ENCODE measurements around the gene HIBADH. TPM values are rescaled to one million over a fixed set of nuclear protein-coding genes. Genes with fewer than 3 reads are reported as not detected.
A peak's percentile ranks its signal among the peaks of the same experiment; 100 is the strongest.

The HIBADH gene
- 10 to 100 TPM; 30.5 to 50.8 (median 46.8) TPM for polyA plus RNA-seq
- long read RNA-seq, donor 1, transcript HIBADH-201 (8 exons, 1,990 nt): major isoform, 36 of 64 reads
- long read RNA-seq, donor 1, partial matches to known transcripts: 25 of 64 reads
- long read RNA-seq, donor 1, other reads (novel, unspliced or antisense): 0 of 64 reads
- long read RNA-seq, donor 2, transcript HIBADH-201 (8 exons, 1,990 nt): major isoform, 12 of 17 reads
- long read RNA-seq, donor 2, partial matches to known transcripts: 5 of 17 reads
- long read RNA-seq, donor 2, other reads (novel, unspliced or antisense): 0 of 17 reads
- long read RNA-seq, donor 3, transcript HIBADH-201 (8 exons, 1,990 nt): major isoform, 11 of 27 reads
- long read RNA-seq, donor 3, partial matches to known transcripts: 16 of 27 reads
- long read RNA-seq, donor 3, other reads (novel, unspliced or antisense): 0 of 27 reads
- long read RNA-seq, donor 4: 0 reads
- long read RNA-seq, donor 5, partial matches to known transcripts: 0 of 1 reads
- long read RNA-seq, donor 5, other reads (novel, unspliced or antisense): 0 of 1 reads
- long read RNA-seq, donor 6, transcript HIBADH-201 (8 exons, 1,990 nt): major isoform, 9 of 26 reads
- long read RNA-seq, donor 6, partial matches to known transcripts: 16 of 26 reads
- long read RNA-seq, donor 6, other reads (novel, unspliced or antisense): 0 of 26 reads
- long read RNA-seq, donor 7, transcript HIBADH-204 (2 exons, 570 nt): minor isoform, 5 of 73 reads
- long read RNA-seq, donor 7, transcript HIBADH-201 (8 exons, 1,990 nt): major isoform, 40 of 73 reads
- long read RNA-seq, donor 7, partial matches to known transcripts: 28 of 73 reads
- long read RNA-seq, donor 7, other reads (novel, unspliced or antisense): 0 of 73 reads
- long read RNA-seq, donor 8, partial matches to known transcripts: 0 of 1 reads
- long read RNA-seq, donor 8, other reads (novel, unspliced or antisense): 0 of 1 reads
- long read RNA-seq, donor 9, partial matches to known transcripts: 6 of 10 reads
- long read RNA-seq, donor 9, other reads (novel, unspliced or antisense): 0 of 10 reads
- long read RNA-seq, donor 10, transcript HIBADH-201 (8 exons, 1,990 nt): major isoform, 14 of 21 reads
- long read RNA-seq, donor 10, partial matches to known transcripts: 6 of 21 reads
- long read RNA-seq, donor 10, other reads (novel, unspliced or antisense): 0 of 21 reads

DNA sequence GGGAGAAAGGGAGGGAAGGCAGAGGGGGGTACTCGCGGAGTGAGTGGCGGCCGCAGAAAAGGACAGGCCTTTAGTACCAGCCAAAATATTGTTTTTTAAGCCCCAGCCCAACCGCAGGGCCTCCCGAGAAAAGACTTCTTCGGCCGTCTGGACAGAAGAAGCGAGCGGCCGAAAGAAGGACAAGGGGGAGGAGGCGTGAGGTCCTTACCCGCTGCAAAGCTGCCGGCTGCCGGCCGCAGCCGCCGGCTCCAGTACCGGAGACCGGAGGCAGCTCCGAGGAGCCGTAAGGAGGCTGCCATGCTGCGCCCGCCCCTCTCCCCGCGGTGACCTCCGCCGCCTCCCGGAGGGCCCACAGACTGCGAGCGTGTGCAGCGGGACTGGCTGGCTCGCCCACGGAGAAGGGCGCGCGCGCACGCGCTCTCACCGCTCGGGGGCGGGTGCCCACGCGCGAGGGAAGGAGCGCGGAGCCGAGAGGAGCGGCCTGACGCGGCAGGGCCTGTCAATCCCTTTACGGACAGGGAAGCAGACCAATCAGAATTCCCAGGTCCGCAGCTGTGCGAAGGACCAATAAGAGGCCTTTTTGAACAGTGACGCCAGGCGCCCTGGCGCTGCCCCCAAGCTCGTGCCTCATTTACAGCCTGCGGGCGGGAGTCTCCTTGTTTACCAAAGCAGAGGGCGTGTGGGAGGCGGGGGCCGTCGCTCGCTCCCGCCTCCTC lies at the start of gene HIBADH:
TSS of gene HIBADH (minus strand) at position 394 of the 716 bp plus-strand sequence. CDS start at position 299, 95 bp downstream.
- FAIRE-seq: no peak
- peak; percentile 100 for DNase-seq
- H3K36me3 ChIP-seq (ENCODE audit: control insufficient read depth in 3 of 3, insufficient read depth in 2 of 3, low read depth in 1 of 3, low read length in 3 of 3): peaks cover 0 to 5% (median 0%) of the 10 kb centered on the region in 3 donors
- H3K27me3 ChIP-seq (ENCODE audit: control insufficient read depth in 3 of 3, insufficient read depth in 3 of 3, low read length in 3 of 3): no peaks in the 10 kb centered on the region
- H3K4me1 ChIP-seq (ENCODE audit: control insufficient read depth in 3 of 3, insufficient read depth in 2 of 3, low read depth in 1 of 3, low read length in 2 of 3): peaks cover 0 to 11% (median 8%) of the 10 kb centered on the region in 3 donors
- peak within 1 kb of the TSS; percentile 66 to 97 (median 96) for H3K27ac ChIP-seq (ENCODE audit: low read depth in 1 of 3, low read length in 2 of 3)
- no peaks in the 10 kb centered on the region for H3K9me3 ChIP-seq (ENCODE audit: control insufficient read depth in 2 of 2, insufficient read depth in 1 of 2, low read depth in 1 of 2, low read length in 1 of 2)
- WGBS, 3 donors: 0 to 1% (median 0%) methylated on average over 65 to 67 of the region's 67 CpGs
- peak within 1 kb of the TSS; percentile 79 to 99 (median 80) for H3K4me3 ChIP-seq (ENCODE audit: low read depth in 1 of 3, low read length in 3 of 3)

DNA sequence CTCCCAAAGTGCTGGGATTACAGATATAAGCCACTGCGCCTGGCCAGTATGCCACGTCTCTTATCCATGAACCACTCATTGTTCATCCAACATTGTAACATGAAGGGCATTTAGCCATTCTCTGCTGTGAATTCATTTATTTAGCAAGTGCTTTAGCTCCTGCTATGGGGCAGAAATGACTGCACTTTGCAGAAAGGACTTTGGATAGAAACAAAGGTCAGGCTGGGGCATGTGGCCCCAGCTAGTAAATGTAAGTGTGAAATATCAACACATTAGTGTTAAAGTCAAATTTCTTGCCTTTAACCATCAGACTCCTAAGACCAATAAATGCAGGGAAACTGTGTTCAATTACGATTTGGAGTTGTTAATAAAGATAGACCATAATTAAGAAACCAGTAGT lies 49.5 kb upstream of the HIBADH start:
- H3K36me3 ChIP-seq (ENCODE audit: control insufficient read depth in 3 of 3, insufficient read depth in 2 of 3, low read depth in 1 of 3, low read length in 3 of 3): no peaks in the 10 kb centered on the region
- H3K27ac ChIP-seq (ENCODE audit: low read depth in 1 of 3, low read length in 2 of 3): peak overlapping the region in 1 of 3 donors; percentile 67
- H3K27me3 ChIP-seq (ENCODE audit: control insufficient read depth in 3 of 3, insufficient read depth in 3 of 3, low read length in 3 of 3): peaks cover 0 to 2% (median 0%) of the 10 kb centered on the region in 3 donors
- DNase-seq (peak; percentile 41 to 82), FAIRE-seq (no peak)
- peaks cover 0 to 4% of the 10 kb centered on the region in 2 donors for H3K9me3 ChIP-seq (ENCODE audit: control insufficient read depth in 2 of 2, insufficient read depth in 1 of 2, low read depth in 1 of 2, low read length in 1 of 2)
- H3K4me3 ChIP-seq (ENCODE audit: low read depth in 1 of 3, low read length in 3 of 3): no peak overlapping the region
- peaks cover 2 to 43% (median 9%) of the 10 kb centered on the region in 3 donors for H3K4me1 ChIP-seq (ENCODE audit: control insufficient read depth in 3 of 3, insufficient read depth in 2 of 3, low read depth in 1 of 3, low read length in 2 of 3)
- WGBS, 3 donors: 62 to 81% (median 75%) methylated on average over 3 of the region's 3 CpGs

DNA sequence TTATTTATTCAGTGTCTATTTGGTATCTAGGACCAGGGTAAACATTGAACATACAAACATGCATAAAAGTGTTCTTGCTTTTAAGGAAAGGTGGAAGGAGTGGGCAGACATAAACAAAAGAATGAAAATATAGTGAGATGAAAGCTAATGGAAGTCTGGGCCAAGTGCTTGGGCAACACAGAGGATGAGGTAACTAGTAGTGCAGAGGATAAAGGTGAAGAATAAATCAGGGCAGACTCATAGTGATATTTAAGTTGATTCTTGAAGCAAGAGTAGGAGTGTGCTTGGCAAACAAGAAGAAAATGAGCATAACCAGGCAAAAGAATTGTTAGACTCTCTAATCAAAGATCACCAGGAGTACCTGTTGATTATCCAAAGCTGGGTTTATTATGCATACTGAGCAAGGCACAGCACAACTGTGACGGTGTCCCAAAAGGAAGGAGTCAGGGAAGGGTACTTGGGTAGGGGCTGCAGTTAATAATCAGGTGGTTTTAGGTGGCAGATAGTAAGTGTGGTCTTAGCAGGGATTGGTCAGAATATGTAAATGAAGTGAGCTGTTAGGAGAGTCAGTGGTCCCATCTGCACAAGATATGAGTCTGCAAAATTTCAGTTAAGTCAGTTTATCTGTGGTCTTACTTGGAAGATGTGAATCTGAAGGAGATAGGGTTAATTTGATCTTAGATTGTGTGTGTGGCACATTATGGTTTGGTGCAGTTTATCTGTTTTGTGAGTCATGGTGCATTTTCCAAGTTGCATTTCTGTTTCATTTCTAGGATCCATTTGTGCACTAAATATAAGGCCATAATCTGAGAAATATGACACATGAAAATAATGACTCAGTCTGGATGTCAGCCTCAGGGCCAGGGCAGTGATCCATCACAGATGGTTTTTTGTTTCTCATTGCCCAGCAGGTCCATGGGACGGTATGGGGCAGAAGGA lies 46.7 kb upstream of the HIBADH start:
- peaks cover 0 to 2% (median 0%) of the 10 kb centered on the region in 3 donors for H3K27me3 ChIP-seq (ENCODE audit: control insufficient read depth in 3 of 3, insufficient read depth in 3 of 3, low read length in 3 of 3)
- no peak overlapping the region for H3K27ac ChIP-seq (ENCODE audit: low read depth in 1 of 3, low read length in 2 of 3)
- H3K36me3 ChIP-seq (ENCODE audit: control insufficient read depth in 3 of 3, insufficient read depth in 2 of 3, low read depth in 1 of 3, low read length in 3 of 3): no peaks in the 10 kb centered on the region
- no peak overlapping the region for H3K4me3 ChIP-seq (ENCODE audit: low read depth in 1 of 3, low read length in 3 of 3)
- WGBS, 3 donors: 78 to 88% (median 86%) methylated on average over 2 of the region's 2 CpGs
- peaks cover 0 to 4% of the 10 kb centered on the region in 2 donors for H3K9me3 ChIP-seq (ENCODE audit: control insufficient read depth in 2 of 2, insufficient read depth in 1 of 2, low read depth in 1 of 2, low read length in 1 of 2)
- H3K4me1 ChIP-seq (ENCODE audit: control insufficient read depth in 3 of 3, insufficient read depth in 2 of 3, low read depth in 1 of 3, low read length in 2 of 3): peaks cover 0 to 29% (median 0%) of the 10 kb centered on the region in 3 donors
- FAIRE-seq: no peak
- no peak for DNase-seq

DNA sequence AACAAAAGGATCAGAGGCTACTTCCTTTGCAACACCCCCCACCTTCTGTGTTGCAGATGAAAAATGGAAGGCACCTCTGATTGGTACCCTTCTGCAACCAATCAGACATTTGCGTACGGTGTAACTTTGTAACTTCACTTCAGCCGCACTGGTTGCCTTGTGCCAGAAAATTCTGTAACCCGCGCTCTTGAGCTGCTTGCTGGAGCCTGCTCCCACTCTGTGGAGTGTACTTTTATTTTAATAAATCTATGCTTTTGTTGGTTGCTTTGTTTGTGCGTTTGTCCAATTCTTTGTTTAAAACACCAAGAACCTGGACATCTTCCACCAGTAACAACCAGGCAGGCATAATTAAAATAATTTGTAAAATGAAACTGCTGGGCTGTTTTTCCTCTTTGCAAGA lies 45.8 kb upstream of the HIBADH start:
- no peaks in the 10 kb centered on the region for H3K36me3 ChIP-seq (ENCODE audit: control insufficient read depth in 3 of 3, insufficient read depth in 2 of 3, low read depth in 1 of 3, low read length in 3 of 3)
- no peak overlapping the region for H3K27ac ChIP-seq (ENCODE audit: low read depth in 1 of 3, low read length in 2 of 3)
- H3K27me3 ChIP-seq (ENCODE audit: control insufficient read depth in 3 of 3, insufficient read depth in 3 of 3, low read length in 3 of 3): peaks cover 0 to 2% (median 0%) of the 10 kb centered on the region in 3 donors
- DNase-seq (no peak), FAIRE-seq (no peak)
- peaks cover 0 to 20% (median 0%) of the 10 kb centered on the region in 3 donors for H3K4me1 ChIP-seq (ENCODE audit: control insufficient read depth in 3 of 3, insufficient read depth in 2 of 3, low read depth in 1 of 3, low read length in 2 of 3)
- peaks cover 0 to 4% of the 10 kb centered on the region in 2 donors for H3K9me3 ChIP-seq (ENCODE audit: control insufficient read depth in 2 of 2, insufficient read depth in 1 of 2, low read depth in 1 of 2, low read length in 1 of 2)
- WGBS, 3 donors: 96 to 97% (median 97%) methylated on average over 6 of the region's 6 CpGs
- H3K4me3 ChIP-seq (ENCODE audit: low read depth in 1 of 3, low read length in 3 of 3): no peak overlapping the region

DNA sequence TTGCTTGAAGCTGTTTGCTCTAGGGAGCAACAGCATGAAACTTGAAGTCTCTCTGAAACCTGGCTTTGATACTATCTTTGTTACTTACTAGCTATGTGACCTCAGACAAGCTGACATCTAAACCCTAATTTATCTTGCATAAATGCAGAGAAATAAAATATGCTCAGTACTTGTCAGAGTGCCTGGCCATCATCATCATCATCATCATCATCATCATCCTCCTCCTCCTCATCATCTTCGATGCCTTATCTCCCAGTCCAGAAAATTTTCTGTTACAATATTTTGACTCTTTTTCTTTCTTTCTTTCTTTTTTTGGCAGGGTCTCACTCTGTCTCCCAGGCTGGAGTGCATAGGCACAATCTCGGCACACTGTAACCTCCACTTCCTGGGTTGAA lies 42.5 kb upstream of the HIBADH start:
- WGBS, 3 donors: 89 to 97% (median 97%) methylated on average over 2 of the region's 2 CpGs
- no peak for FAIRE-seq

DNA sequence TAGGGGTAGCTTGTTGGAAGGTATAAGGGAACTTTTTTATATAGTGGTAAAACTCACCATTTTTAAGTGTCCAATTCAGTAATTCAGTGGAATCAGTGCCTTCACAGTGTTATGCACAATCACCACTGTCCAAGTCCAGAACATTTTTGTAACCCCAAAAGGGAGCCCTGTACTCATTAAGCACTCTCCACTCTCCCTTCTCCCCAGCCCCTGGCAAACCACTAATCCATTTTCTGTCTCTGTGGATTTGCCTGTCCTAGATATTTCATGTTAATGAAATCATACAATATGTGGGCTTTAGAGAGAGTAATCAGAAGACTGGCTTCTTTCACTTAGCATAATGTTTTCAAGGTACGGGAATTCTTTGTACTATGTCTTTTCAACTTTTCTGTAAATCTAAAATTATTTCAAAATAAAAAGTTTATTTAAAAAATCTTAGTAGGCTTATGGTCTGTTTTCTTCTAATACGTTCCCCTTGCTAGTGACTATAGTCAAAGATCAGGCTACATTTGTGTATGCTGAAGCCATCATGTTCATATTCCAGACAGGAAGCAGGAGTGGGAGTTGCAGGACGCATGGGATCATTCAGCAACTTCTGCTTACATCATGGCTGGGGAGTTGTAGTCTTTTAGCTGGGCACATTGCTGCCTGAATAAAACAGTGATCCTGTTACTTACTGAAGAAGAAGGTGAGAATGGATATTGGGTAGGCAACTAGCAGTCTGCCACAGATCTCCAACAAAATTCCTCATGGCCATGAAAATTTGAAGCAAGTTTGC lies 41.9 kb upstream of the HIBADH start:
- Histone ChIP-seq H3K4me1 (ENCODE audit: control insufficient read depth in 3 of 3, insufficient read depth in 2 of 3, low read depth in 1 of 3, low read length in 2 of 3) (peaks cover 0 to 4% (median 0%) of the 10 kb centered on the region in 3 donors), H3K27ac (ENCODE audit: low read depth in 1 of 3, low read length in 2 of 3) (no peak overlapping the region), H3K4me3 (ENCODE audit: low read depth in 1 of 3, low read length in 3 of 3) (no peak overlapping the region), H3K9me3 (ENCODE audit: control insufficient read depth in 2 of 2, insufficient read depth in 1 of 2, low read depth in 1 of 2, low read length in 1 of 2) (peaks cover 0 to 4% of the 10 kb centered on the region in 2 donors), H3K27me3 (ENCODE audit: control insufficient read depth in 3 of 3, insufficient read depth in 3 of 3, low read length in 3 of 3) (peaks cover 0 to 2% (median 0%) of the 10 kb centered on the region in 3 donors), H3K36me3 (ENCODE audit: control insufficient read depth in 3 of 3, insufficient read depth in 2 of 3, low read depth in 1 of 3, low read length in 3 of 3) (no peaks in the 10 kb centered on the region)
- WGBS, 3 donors: 76 to 91% (median 89%) methylated on average over 3 of the region's 3 CpGs
- no peak for DNase-seq
- FAIRE-seq: no peak

More for the DNA sequence above, 42.5 kb upstream of the HIBADH start:
- no peak for DNase-seq
- Histone ChIP-seq H3K9me3 (ENCODE audit: control insufficient read depth in 2 of 2, insufficient read depth in 1 of 2, low read depth in 1 of 2, low read length in 1 of 2) (peaks cover 0 to 4% of the 10 kb centered on the region in 2 donors), H3K4me3 (ENCODE audit: low read depth in 1 of 3, low read length in 3 of 3) (no peak overlapping the region), H3K4me1 (ENCODE audit: control insufficient read depth in 3 of 3, insufficient read depth in 2 of 3, low read depth in 1 of 3, low read length in 2 of 3) (peaks cover 0 to 4% (median 0%) of the 10 kb centered on the region in 3 donors), H3K27ac (ENCODE audit: low read depth in 1 of 3, low read length in 2 of 3) (no peak overlapping the region), H3K36me3 (ENCODE audit: control insufficient read depth in 3 of 3, insufficient read depth in 2 of 3, low read depth in 1 of 3, low read length in 3 of 3) (no peaks in the 10 kb centered on the region), H3K27me3 (ENCODE audit: control insufficient read depth in 3 of 3, insufficient read depth in 3 of 3, low read length in 3 of 3) (peaks cover 0 to 2% (median 0%) of the 10 kb centered on the region in 3 donors)
